Stomach (tissue), 9 donors: Measurements from ENCODE around the gene RCAN2. TPM values are rescaled to one million over a fixed set of nuclear protein-coding genes. Genes with fewer than 3 reads are reported as not detected.
A peak's percentile ranks its signal among the peaks of the same experiment; 100 is the strongest.

Experiments
- DNase-seq, 2 donors: peaks; one replicate each; pipeline versions ENCODE4 v3.0.0 to v3.0.0-alpha.2; 2013 to 2019
- H3K27ac ChIP-seq, 5 donors: fragments of 200-600 bp in 4 of 5; sonication (generic) in 4 of 5; one replicate each; pipeline ENCODE4 v1.5.1; 2013 to 2019; ENCODE audit warnings: mild to moderate bottlenecking in 1 of 5, moderate library complexity in 1 of 5
- H3K27me3 ChIP-seq, 3 donors: fragments of 200-600 bp; sonication (generic); one replicate each; pipeline ENCODE4 v1.5.1; 2017 to 2019; ENCODE audit warnings: mixed run types in 1 of 3
- H3K36me3 ChIP-seq, 4 donors: fragments of 200-600 bp; sonication (generic); 1 replicate in 3 of 4; 2 replicates in 1 of 4; pipeline ENCODE4 v1.5.1; 2016 to 2019
- H3K4me1 ChIP-seq, 4 donors: fragments of 200-600 bp; sonication (generic); one replicate each; pipeline ENCODE4 v1.5.1; 2016 to 2019
- H3K4me3 ChIP-seq, 4 donors: fragments of 200-600 bp; sonication (generic) in 3 of 4; one replicate each; pipeline ENCODE4 v1.5.1; 2016 to 2019; ENCODE audit warnings: mild to moderate bottlenecking in 1 of 4
- H3K9me3 ChIP-seq, 4 donors: fragments of 200-600 bp; sonication (generic); one replicate each; pipeline ENCODE4 v1.5.1; 2016 to 2019
- CTCF ChIP-seq, 7 experiments: fragments of 450-650 bp in 4 of 7; fragments of 200-600 bp in 3 of 7; sonication (generic) in 3 of 7; IDR thresholded peaks; one replicate each; pipeline ENCODE4 v1.5.1; 2016 to 2019; ENCODE audit warnings: antibody characterized with exemption in 7 of 7, control low read depth in 2 of 7, mild to moderate bottlenecking in 1 of 7
- EP300 ChIP-seq: sonication (generic); formaldehyde crosslinking; IDR thresholded peaks from one replicate; pipeline ENCODE4 v1.6.1; 2017; ENCODE audit warnings: antibody characterized with exemption
- POLR2A ChIP-seq, 4 donors: fragments of 450-650 bp; IDR thresholded peaks; one replicate each; pipeline ENCODE4 v1.6.1; 2016; ENCODE audit warnings: antibody characterized with exemption in 4 of 4, control low read depth in 2 of 4, mild to moderate bottlenecking in 1 of 4, moderate library complexity in 1 of 4
- POLR2AphosphoS5 ChIP-seq, 3 donors: sonication (generic); formaldehyde crosslinking; IDR thresholded peaks; one replicate each; pipeline ENCODE4 v1.6.1; 2016; ENCODE audit warnings: antibody characterized with exemption in 3 of 3
- WGBS, 5 donors: extraction: QIAGEN DNeasy Blood & Tissue Kit in 3 of 5; methylation state at CpG; one replicate each; pipeline versions ENCODE4 v1.1.5 to v1.1.7; 2013 to 2018; 5-methylcytosine and 5-hydroxymethylcytosine counted together
- intact Hi-C: fragments of 100-400 bp; cut with DNase I; formaldehyde crosslinking; loops from one replicate; pipeline ENCODE4 v1.15.1; 2023; ENCODE audit warnings: low total_unique reads
- polyA plus RNA-seq, 3 donors: library from polyadenylated mRNA; stranded (reverse); fragments of 200-250 nt; gene quantifications; one replicate each; pipeline ENCODE4 v1.2.3, GENCODE V29; 2013
- total RNA-seq, 5 donors: library from RNA; depleted of rRNA; stranded (reverse); fragments of >200 nt; gene quantifications; one replicate each; pipeline versions ENCODE4 v1.1.0 to v1.2.3, GENCODE V29; 2014 to 2016
- donor health status: healthy with polysubstance abuse.
- donor health status: Bipolar disorder and iron deficiency.
- donor health status: healthy.

Gene RCAN2
- total and polyA plus RNA-seq, 8 donors, result 7.2 to 69.2 (median 21.4) TPM

DNA sequence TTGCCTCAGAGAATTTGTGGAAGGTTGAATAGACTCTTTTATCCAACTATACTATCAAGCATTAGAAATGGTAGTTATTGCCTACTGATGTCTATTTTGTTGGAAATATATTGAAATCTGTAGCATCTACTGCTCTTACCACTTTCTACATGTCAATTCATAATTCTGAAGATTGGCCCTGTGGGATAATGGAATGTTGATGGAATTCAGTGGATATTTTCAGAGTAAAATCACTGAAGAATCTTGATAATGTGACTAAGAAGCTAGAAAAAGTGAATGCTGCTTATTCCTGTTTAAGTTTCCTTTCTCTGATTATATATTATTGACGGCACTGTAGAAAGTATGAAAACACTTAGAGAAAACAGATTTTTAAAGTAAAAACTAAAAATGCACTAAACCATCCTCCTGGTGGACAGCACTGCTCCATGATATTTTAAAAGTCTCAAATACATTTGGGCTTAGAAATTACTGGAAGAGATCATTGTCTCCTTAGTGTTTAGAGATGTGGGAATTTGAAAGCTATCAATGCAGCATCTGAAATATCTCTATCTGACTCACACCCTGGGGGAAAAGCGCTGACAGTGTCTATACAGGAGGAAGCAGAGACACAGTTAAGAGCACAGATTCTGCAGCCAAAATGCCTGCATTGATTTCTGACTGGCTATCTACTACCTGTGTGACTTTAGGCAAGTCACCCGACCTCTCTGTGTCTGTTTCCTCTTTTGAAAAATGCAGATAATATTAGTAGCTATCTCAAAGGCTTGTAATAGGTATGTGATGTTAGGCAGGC is 37.9 kb upstream of the RCAN2 start:
- no peak for DNase-seq
- Histone ChIP-seq H3K27me3 (no peaks in the 10 kb centered on the region), H3K4me1 (no peaks in the 10 kb centered on the region), H3K4me3 (no peak overlapping the region), H3K9me3 (no peaks in the 10 kb centered on the region), H3K36me3 (no peaks in the 10 kb centered on the region), H3K27ac (no peak overlapping the region)
- 65 to 75% (median 74%) methylated on average over 3 of the region's 3 CpGs for WGBS, 5 donors
- intact Hi-C loops, result no loop called here
- TF ChIP-seq POLR2AphosphoS5 (IDR thresholded peaks at IDR 0.05) (no peak), EP300 (no peak), CTCF (IDR thresholded peaks at IDR 0.05) (no peak), POLR2A (IDR thresholded peaks at IDR 0.05) (no peak)

GRCh38 chr6:46526607-46527006 is 35.4 kb upstream of the RCAN2 start:
- intact Hi-C loops, result no loop called here
- TF ChIP-seq EP300, result no peak

GRCh38 chr6:46525583-46525982 is 34.3 kb upstream of the RCAN2 start:
- intact Hi-C loops, result no loop called here
- H3K27ac ChIP-seq, result no peak overlapping the region
- no peak overlapping the region for H3K4me3 ChIP-seq
- H3K36me3 ChIP-seq, result no peaks in the 10 kb centered on the region
- no peaks in the 10 kb centered on the region for H3K27me3 ChIP-seq
- TF ChIP-seq POLR2A (IDR thresholded peaks at IDR 0.05), result no peak
- no peak for TF ChIP-seq POLR2AphosphoS5 (IDR thresholded peaks at IDR 0.05)
- TF ChIP-seq CTCF (IDR thresholded peaks at IDR 0.05), result no peak
- no peak for TF ChIP-seq EP300
- peaks cover 0 to 9% (median 4%) of the 10 kb centered on the region in 4 donors for H3K4me1 ChIP-seq
- H3K9me3 ChIP-seq, result no peaks in the 10 kb centered on the region
- no peak for DNase-seq

More at GRCh38 chr6:46526607-46527006, 35.4 kb upstream of the RCAN2 start:
- H3K9me3 ChIP-seq, result no peaks in the 10 kb centered on the region
- DNase-seq, result no peak
- no peak overlapping the region for H3K27ac ChIP-seq
- H3K27me3 ChIP-seq, result no peaks in the 10 kb centered on the region
- H3K4me3 ChIP-seq, result no peak overlapping the region
- H3K36me3 ChIP-seq, result no peaks in the 10 kb centered on the region
- H3K4me1 ChIP-seq, result no peaks in the 10 kb centered on the region
- 87 to 91% (median 90%) methylated on average over 2 of the region's 2 CpGs for WGBS, 5 donors

DNA sequence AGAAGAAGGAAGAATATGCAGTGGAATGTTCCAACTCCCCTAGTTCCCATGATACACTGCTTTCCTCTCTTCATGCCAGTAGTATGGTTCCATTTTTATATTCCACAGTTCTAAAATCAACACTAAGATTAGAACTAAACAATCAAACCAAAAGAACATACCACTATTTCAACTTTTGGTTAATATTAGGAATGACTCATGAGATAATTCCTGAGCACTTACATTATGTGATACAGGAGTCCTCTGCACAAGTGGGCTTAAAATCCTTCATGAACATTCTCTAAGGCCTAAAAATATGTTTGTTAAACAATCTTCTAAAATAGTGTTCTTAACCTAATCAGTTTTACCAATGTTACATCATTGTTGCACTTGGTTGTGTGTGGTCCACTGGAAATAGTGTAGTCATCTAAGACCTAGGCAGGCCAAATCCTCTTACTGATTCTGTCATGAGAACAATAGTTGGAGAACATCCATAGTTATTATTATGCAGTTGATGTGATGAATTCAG is 30.3 kb upstream of the RCAN2 start:
- Histone ChIP-seq H3K4me1 (peaks cover 0 to 27% (median 10%) of the 10 kb centered on the region in 4 donors), H3K27me3 (no peaks in the 10 kb centered on the region), H3K4me3 (no peak overlapping the region), H3K27ac (peak overlapping the region in 3 of 5 donors; percentile 35 to 65 (median 52)), H3K9me3 (no peaks in the 10 kb centered on the region), H3K36me3 (no peaks in the 10 kb centered on the region)
- intact Hi-C loops, result no loop called here
- DNase-seq, result no peak
- TF ChIP-seq CTCF (IDR thresholded peaks at IDR 0.05) (no peak), POLR2AphosphoS5 (IDR thresholded peaks at IDR 0.05) (peak in 1 of 3 donors; percentile 16), POLR2A (IDR thresholded peaks at IDR 0.05) (no peak)

DNA sequence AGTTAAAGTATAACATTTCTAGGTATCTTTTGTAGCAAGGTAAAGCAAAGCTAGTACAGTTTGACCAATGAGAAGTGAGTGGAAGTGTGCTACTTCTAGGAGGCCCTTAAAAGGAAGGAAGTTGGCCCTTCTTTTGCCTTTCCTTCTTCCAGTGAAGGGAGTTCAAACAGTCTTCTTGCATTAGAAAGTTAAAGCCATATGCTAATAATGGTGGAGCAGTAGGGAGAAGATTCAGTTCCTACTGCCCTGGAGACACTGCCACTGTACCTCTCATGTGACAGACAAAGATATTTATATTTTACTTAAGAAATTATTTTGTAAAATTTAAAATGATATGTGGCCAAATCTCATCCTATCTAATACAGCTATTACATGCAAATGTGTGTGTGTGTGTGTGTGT is 26.0 kb upstream of the RCAN2 start:
- Histone ChIP-seq H3K27me3 (no peaks in the 10 kb centered on the region), H3K4me1 (peaks cover 0 to 27% (median 10%) of the 10 kb centered on the region in 4 donors), H3K27ac (no peak overlapping the region), H3K4me3 (no peak overlapping the region), H3K9me3 (no peaks in the 10 kb centered on the region), H3K36me3 (no peaks in the 10 kb centered on the region)
- intact Hi-C loops, result no loop called here
- DNase-seq, result no peak
- TF ChIP-seq POLR2AphosphoS5 (IDR thresholded peaks at IDR 0.05) (no peak), EP300 (no peak)
